GM18508 (cell line): Measurements from ENCODE around the gene RARRES2.

Source experiments
- ATAC-seq: cut with Tn5 transposase; IDR thresholded peaks from one replicate; pipeline ENCODE4 v1.9.1; 2021; ENCODE audit warnings: moderate number of reproducible peaks; ENCODE audit not compliant: insufficient read depth, unreplicated experiment

Gene RARRES2

DNA sequence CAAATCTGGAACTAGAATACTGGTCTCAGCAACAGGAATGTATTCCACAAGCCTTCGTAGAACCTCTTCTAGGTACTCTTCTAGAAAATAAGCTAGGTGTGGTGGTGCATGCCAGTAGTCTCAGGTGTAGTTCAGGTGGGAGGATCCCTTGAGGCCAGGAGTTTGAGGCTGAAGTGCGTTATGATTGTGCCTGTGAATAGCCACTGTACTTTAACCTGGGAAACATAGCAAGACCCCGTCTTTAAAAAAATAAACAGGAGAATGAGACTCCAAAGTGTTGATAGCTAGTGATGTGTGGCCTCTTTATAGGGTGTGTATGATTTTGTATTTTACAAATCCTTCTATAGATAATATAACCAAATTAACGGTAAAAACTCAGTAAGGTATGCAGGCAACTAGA lies 36.2 kb upstream of the RARRES2 start:
- ATAC-seq, result no peak

DNA sequence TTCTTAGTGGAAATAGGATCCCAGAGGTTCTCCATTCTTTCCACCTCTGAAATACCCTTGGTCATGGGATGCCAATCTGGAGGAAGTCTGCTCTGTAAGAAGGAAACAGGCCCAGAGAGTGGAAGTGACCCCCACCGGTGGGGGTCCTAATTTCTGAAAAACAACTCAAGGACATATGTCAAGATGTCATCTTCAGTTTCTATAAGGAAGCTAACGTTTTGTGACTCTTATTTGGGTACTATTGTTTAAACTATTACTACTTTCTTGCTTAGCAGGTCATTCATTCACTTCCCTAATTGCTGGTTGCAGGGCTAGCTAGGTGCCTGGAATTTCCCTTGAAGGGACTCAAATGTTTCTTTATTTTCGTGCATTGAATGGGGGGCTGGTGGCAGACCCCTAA lies 35.8 kb upstream of the RARRES2 start:
- ATAC-seq, result no peak

DNA sequence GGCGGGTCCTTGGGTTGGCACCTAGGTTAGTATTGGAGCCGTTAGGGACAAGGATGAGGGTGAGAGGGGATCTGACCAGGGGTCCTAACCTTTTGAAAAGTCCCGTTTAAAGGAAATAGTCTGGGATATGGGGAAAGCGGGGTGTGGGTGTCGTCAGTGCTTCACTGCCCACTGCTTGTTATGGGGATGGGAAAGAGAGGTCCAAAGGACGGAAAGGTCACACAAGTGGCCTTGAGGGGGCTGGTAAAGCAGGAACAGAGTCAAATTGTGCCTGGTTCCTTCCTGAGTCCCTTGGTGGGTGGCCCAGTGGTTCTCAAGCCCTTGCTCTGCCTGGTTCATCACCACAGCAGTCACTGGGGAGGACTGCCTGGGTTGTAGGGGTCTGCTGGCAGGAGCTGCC lies 35.1 kb upstream of the RARRES2 start:
- no peak for ATAC-seq

DNA sequence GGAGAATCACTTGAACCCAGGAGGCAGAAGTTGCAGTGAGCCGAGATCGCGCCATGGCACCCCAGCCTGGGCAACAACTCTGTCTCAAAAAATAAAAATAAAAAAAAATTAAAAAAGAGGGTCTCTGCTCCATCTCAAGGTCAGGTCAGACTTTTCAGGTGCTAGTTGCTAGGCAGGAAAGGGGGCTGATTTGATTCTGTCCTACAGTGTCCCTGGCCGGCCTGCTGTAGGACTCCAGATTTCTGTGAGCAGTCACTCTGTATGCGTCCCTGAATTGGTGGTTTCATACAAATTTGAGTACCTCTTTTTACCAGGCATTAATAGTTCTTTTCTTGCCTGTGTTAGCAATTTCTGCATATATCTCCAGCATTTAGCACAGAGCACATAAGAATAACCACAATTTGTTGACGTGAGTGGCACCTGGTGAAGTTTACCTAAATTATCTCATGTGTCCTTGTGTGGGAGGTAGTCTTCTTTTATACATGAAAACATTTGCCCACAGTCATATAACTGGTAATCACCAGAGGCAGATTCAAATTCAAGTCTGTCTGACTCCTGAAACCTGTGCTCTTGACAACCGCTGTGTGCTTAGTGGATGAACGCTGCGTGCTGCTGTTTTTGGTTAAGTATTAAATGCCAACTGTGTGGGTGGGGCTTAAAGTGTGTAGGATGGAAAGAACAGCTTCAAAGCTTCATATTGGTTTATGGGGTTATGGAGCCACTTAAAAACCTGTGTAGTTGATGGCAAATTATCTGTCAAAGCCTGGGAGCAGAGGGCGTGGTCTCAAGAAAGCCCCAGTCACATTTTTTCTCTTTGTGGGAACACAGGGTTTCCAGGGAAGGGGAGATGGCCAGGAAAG lies 34.5 kb upstream of the RARRES2 start:
- ATAC-seq, result no peak

DNA sequence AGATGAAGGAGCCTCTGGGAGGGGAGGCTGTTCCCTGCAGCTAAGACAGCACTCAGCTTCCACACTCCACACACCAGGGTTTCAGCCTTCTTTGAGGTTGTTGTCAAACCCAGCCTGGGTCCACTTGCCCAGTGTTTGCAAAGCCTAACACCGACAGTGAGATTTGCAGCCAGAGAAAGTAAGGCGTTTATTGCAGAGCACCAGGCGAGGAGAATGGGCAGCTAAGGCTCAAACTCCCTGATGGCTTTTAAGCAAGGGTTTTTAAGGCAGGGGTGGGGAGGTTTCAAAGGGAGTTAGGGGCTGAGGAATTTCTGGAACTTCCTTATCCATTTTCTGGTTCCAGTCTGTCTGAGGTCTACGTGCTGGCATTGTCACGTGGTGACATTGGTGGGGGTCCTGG lies 33.0 kb upstream of the RARRES2 start:
- no peak for ATAC-seq

DNA sequence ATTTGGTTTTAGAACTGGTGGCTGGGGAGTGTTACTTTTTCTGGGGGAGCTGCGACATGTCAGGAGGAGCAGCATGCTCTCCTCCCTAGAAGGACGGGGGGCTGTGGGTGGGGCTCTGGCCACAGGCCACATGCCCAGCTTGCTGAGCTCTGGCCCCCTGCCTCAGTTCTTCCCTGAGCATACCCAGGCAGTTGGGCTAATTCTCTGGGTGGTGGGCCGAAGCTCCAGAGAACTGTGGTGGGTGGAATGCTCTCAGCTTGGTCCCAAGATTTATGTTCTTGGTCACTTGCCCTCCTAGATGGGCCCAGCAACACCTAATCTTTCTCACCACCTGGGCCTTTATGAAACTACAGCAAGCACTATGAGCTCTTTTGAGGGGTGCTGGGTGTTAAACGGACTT lies 32.6 kb upstream of the RARRES2 start:
- no peak for ATAC-seq

DNA sequence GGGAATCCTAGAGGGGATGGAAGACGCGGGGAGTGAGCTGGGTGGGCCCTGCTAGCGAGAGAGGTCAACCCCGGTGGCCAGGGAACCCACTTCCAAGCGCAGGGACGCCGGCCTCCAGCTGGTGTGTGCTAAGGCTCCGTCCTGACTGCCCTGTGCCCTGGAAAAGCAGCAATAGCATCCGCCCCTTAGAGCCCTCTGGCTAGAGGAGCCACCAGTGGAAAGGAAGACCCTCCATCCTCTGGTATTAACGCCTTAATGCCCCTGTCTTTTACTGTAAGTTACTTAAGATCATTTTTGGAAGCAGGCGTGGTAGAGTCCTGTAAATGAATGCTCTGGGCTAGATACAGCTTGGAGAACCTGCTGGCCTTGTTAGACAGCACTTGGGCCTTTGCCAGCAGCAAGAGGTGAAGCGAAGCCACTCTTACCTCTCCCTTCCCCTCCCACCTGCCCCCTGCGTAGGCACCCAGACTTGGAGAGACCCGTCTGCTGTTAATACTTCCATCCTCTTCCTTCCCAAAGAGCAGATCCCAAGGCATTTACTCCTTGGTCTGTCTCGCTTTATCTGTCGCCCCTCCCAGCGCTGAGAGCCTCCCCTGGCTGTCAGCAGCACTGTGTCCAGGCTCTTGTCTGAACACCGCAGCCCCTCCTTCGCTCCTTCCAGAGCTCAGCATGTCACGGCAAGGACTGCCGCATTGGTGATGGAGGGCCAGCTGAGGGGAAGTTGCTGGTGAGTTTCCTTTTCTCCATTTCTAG lies 31.8 kb upstream of the RARRES2 start:
- ATAC-seq, result no peak

DNA sequence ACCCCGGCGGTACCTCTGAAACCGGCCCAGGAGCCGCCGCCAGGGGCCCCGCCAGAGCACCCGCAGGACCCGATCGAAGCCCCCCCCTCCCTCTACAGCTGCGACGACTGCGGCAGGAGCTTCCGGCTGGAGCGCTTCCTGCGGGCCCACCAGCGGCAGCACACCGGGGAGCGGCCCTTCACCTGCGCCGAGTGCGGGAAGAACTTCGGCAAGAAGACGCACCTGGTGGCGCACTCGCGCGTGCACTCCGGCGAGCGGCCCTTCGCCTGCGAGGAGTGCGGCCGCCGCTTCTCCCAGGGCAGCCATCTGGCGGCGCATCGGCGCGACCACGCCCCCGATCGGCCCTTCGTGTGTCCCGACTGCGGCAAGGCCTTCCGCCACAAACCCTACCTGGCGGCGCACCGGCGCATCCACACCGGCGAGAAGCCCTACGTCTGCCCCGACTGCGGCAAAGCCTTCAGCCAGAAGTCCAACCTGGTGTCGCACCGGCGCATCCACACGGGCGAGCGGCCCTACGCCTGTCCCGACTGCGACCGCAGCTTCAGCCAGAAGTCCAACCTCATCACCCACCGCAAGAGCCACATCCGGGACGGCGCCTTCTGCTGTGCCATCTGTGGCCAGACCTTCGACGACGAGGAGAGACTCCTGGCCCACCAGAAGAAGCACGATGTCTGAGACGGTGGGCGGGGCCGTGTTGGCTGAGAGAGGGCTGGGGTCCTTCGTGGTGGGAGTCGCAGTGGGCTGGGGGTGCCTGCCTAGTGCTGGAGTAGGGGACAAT lies 31.0 kb upstream of the RARRES2 start:
- ATAC-seq, result no peak

DNA sequence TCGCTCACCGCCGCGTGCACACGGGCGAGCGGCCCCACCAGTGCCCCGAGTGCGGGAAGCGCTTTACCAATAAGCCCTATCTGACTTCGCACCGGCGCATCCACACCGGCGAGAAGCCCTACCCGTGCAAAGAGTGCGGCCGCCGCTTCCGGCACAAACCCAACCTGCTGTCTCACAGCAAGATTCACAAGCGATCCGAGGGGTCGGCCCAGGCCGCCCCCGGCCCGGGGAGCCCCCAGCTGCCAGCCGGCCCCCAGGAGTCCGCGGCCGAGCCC lies 30.5 kb upstream of the RARRES2 start:
- ATAC-seq, result no peak

DNA sequence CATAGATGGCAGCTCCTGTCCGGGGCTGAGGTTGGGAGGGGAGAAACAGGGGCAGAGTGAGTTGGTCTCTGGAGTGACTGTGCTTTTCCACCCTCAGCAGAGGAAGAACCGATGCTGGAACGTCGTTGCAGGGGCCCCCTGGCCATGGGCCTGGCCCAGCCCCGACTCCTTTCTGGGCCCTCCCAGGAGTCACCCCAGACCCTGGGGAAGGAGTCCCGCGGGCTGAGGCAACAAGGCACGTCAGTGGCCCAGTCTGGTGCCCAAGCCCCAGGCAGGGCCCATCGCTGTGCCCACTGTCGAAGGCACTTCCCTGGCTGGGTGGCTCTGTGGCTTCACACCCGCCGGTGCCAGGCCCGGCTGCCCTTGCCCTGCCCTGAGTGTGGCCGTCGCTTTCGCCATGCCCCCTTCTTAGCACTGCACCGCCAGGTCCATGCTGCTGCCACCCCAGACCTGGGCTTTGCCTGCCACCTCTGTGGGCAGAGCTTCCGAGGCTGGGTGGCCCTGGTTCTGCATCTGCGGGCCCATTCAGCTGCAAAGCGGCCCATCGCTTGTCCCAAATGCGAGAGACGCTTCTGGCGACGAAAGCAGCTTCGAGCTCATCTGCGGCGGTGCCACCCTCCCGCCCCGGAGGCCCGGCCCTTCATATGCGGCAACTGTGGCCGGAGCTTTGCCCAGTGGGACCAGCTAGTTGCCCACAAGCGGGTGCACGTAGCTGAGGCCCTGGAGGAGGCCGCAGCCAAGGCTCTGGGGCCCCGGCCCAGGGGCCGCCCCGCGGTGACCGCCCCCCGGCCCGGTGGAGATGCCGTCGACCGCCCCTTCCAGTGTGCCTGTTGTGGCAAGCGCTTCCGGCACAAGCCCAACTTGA lies 29.9 kb upstream of the RARRES2 start:
- no peak for ATAC-seq

DNA sequence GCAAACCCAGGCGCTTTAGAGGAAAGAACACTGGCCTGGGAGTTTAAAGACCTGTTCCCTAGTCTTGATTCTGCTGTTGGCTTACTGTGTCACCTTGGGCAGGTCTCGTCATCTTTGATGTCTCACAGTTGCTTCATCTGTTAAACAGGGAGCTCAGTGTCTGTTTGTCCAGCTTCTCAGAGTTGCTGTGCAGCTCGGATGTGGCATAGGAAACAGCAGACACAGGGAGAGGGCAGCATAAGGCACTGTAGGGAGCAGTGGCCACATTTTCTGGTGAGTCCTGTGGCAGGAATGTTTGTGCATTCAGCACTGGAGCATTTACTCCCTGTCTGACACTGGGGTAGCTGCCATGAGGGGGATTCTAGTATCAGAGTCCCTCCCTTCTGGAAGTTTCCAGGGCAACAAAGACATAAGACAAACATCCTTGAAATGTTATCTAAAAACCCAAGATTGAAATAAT lies 29.2 kb upstream of the RARRES2 start:
- ATAC-seq, result no peak

DNA sequence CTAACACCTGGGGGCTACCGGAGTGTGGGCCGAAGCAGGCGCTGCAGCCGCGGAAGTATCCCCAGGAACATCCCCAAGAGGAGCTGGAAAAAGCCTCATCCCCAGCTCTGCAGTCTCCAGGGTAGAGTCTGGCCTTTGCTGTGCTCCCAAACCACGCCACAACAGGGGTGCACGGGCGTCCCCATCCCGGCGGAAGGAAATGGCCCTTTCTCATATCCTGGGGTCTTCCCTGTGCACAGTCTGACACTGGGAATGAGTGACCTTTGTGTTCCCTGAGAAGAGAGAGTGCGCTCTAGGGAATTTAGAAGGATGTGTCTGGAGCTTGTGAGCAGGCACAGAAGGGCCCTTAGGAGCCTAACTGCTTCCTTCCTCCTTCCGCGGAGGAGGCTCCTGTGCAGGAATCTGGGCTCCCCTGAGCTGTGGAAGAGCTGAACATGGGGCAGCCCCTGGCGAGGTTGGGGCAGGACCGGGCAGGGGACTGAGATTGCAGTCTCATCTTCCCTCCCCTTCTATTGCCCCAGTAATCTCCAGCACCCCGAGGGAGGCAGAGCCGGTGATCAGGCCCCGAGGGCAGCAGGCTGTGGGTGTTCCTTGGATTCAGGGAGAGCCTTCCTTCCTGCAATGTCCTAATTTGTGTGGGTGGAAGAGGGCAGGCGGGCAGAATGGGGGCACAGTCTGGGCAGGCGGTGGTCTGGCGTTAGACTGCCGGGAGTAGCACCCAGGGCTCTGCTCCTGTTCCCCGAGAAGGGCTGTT lies 28.5 kb upstream of the RARRES2 start:
- ATAC-seq, result no peak

DNA sequence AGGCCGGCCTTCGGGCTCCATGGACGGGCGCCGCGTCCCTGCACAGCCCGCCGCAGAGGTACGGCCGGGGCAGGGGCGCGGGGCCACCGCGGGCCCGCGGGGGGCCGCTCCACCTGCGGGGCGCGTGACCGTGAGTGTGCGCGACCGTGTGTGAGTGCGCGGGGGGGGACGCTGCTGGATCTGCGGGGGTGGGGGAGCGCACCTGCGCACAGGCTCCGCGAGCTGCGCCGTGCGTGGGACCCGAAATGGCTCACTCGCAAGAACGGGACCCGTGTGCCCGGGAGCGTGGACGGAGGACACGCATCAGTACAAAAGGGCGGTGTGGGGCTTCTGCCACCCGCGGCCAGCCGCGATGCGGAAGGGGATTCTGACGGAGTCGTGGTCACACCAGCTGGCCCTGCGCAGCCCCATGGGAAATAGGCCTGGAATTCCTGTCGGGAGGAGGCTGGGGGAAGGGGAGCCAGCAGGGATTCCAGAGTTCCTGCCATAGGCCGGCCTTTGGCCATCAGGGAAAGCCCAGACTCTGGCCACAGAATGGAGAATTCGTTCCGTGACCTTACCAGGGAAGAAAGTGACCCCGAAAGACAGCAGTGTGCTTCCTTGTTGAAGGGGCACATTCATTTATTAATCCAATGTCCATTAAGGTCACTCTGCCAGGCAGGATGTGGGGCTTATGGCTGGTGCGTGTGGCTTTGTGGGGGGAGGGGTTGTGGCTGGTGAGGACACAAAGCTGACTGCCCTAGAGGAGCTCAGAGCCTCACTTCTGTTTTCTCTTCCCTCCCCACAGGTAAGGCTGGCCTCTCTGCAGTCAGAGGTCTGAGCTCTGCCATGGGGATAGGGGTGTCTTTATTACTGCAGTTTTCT lies 27.7 kb upstream of the RARRES2 start:
- ATAC-seq, result no peak

DNA sequence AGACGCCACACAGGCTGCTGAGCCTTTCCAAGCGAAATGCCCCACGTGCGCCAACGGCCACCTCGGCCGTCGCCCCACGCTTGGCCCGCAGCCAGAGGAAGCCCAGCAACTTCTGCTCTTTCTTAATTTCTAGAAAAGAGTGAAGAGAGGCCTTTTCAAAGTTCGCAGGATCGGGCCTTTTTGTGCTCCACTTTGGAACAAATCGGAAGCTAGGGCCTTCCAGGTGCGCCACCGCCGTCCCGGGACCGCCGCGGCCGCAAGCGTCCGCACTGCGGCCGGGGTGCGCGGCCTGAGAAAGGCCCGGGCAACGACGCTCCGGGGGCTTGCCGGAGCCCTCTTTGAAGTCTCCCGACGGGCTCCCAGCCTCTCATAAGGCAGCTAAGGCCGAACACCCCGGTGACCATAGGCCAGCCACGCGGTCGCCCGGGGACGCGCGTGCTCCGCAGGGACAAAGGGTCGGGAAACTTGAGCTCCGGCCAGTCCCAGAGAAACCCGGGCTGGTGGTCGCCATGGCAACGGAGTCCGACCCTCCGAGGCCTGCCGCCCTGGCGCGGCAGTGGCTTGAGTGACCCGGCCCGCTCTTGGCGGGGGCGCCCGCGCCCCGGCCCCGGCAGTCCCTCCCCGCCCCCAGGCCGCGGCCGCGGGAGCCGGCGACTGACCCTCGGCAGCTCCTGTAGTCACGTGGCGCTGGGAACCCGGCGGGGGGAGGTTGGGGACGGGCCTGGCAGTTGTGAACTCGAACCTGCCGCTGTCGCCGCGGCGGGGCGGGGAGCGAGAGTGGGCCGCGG lies 26.9 kb upstream of the RARRES2 start, which contains the start of gene REPIN1:
Gene REPIN1, plus strand, starts transcription at position 727 of the 788 bp plus-strand sequence. CDS start 890 bp downstream, outside the sequence.
- no peak for ATAC-seq

DNA sequence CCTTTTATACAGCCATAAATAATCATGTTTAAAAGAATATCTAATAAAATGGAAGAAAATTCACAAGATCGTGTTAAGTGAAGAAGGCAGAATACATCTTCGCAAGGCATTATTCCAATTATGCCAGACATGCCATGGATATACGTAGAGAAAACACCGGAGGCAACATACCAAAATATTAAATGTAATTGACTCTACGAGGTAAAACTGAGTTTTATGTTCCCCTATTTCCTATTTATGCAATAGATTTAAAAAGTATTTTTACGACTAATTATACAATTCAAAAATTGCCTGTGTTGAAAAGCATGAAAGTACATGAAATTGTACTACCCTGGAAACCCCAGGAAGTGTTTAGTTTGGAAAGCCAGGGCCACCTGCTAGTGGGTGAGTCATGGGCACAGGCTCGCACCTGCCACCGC lies 26.3 kb upstream of the RARRES2 start:
- no peak for ATAC-seq

DNA sequence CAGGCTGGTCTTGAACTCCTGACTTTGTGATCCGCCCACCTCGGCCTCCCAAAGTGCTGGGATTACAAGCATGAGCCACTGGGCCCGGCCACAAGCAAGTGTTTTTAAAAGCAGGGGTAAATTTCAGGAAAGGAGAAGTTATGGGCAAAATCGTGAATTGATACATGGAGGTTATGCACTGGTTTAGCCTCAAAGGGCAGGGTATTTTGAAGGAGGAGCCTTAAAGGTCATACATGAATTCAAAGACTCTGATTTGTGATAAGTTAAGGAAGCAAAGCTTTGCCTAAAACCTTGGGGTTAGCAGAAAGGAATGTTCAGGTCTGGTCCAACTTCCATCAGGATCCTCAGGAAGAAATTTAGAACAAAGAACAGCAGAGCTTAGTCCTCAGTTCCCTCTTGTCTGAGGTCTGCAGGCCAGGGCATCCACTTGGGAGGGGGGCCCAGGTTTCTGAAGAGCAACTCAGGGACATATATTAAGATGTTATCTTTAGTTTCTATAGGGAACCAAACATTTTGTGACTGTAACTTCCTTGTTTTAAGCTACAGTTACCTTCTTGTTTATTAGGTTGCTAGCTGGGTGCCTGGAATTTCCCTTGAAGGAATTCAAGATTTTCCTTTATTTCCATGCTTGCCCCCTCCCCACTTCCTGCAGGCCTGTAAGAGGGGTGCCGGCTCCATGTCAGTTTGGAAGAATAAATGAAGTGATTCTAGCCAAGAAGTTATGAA lies 24.4 kb upstream of the RARRES2 start:
- ATAC-seq, result no peak

DNA sequence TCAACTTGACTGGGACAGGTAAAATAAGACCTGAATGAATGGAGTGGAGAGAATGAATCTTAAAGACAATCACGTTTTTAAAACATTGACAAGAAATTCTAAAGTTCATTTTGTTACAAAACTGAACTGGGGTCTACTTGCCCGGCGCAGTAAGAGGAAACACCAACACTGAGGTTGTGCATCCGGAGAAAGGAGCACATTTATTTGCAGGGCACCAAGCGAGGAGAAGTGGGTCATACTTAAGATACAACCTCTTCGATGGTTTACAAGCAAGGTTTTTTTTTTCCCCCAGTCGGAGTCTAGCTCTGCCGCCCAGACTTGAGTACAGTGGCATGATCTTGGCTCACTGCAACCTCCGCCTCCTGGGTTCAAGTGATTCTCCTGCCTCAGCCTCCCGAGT lies 23.8 kb upstream of the RARRES2 start:
- ATAC-seq, result no peak
